Heart left ventricle (tissue), 16 donors: ENCODE results near the gene CCDC136. TPM values are rescaled to one million over a fixed set of nuclear protein-coding genes. Genes with fewer than 3 reads are reported as not detected.

Experiments
- ATAC-seq, 4 donors: fragments of 200-7000 bp; cut with Tn5 transposase; one replicate each; pipeline ENCODE4 v1.9.1; 2020 to 2022; ENCODE audit warnings: moderate library complexity in 4 of 4, mild to moderate bottlenecking in 3 of 4, moderate number of reproducible peaks in 1 of 4
- DNase-seq, 5 donors: peaks; one replicate each; pipeline ENCODE4 v3.0.0-alpha.2; 2020
- H3K27ac ChIP-seq, 12 donors: fragments of 200-600 bp; sonication (generic) in 4 of 12; one replicate each; pipeline versions ENCODE4 v1.5.0 to v1.8.0; 2016 to 2022; ENCODE audit warnings: mild to moderate bottlenecking in 2 of 12
- H3K27me3 ChIP-seq, 9 donors: fragments of 200-600 bp; sonication (generic) in 2 of 9; one replicate each; pipeline versions ENCODE4 v1.5.1 to v1.8.0; 2016 to 2022; ENCODE audit warnings: mild to moderate bottlenecking in 3 of 9
- H3K36me3 ChIP-seq, 9 donors: fragments of 200-600 bp; sonication (generic) in 2 of 9; one replicate each; pipeline versions ENCODE4 v1.5.0 to v1.8.0; 2018 to 2022; ENCODE audit warnings: mild to moderate bottlenecking in 2 of 9
- H3K4me1 ChIP-seq, 12 donors: fragments of 200-600 bp; sonication (generic) in 4 of 12; one replicate each; pipeline versions ENCODE4 v1.5.0 to v1.8.0; 2016 to 2022; ENCODE audit warnings: mild to moderate bottlenecking in 3 of 12
- H3K4me3 ChIP-seq, 12 donors: fragments of 200-600 bp; sonication (generic) in 4 of 12; one replicate each; pipeline versions ENCODE4 v1.5.0 to v1.8.0; 2017 to 2022; ENCODE audit warnings: mild to moderate bottlenecking in 9 of 12, moderate library complexity in 4 of 12
- H3K9me3 ChIP-seq, 12 donors: fragments of 200-600 bp; sonication (generic) in 4 of 12; one replicate each; pipeline versions ENCODE4 v1.5.0 to v1.8.0; 2016 to 2022; ENCODE audit warnings: mild to moderate bottlenecking in 1 of 12
- CTCF ChIP-seq, 12 donors: fragments of 200-600 bp; sonication (generic) in 4 of 12; IDR thresholded peaks; one replicate each; pipeline versions ENCODE4 v1.5.0 to v1.8.0; 2018 to 2022; ENCODE audit warnings: antibody characterized with exemption in 12 of 12, mild to moderate bottlenecking in 5 of 12
- POLR2A ChIP-seq, 2 donors: fragments of 450-650 bp; IDR thresholded peaks; one replicate each; pipeline ENCODE4 v1.6.1; 2017; ENCODE audit warnings: antibody characterized with exemption in 2 of 2, mild to moderate bottlenecking in 2 of 2, moderate library complexity in 2 of 2
- WGBS, 4 donors: extraction: QIAGEN DNeasy Blood & Tissue Kit in 2 of 4; methylation state at CpG; one replicate each; pipeline versions ENCODE4 v1.1.5 to v1.1.7; 2013 to 2018; 5-methylcytosine and 5-hydroxymethylcytosine counted together
- intact Hi-C, 10 donors: fragments of 100-400 bp; cut with DNase I; formaldehyde crosslinking; loops; one replicate each; pipeline versions ENCODE4 v1.11.1 to v1.14.2; 2022
- polyA plus RNA-seq, 2 donors: library from polyadenylated mRNA; stranded (reverse); fragments of 200-250 nt; gene quantifications; one replicate each; pipeline ENCODE4 v1.2.3, GENCODE V29; 2013
- total RNA-seq, 9 donors: library from RNA; depleted of rRNA in 2 of 9; stranded (reverse); fragments of >200 nt in 2 of 9; fragmentation: NEBNext Ultra II Directional in 3 of 9; extraction: Animal tissue kit (Norgen Biotek cat#: 25700) in 3 of 9; gene quantifications; one replicate each; pipeline versions ENCODE4 v1.1.0 to v1.2.4, GENCODE V29; 2016 to 2023
- donor health status: ischemic (EF 13 %, LVEDD 7.1; RV severe dilation, severe dysfunction).
- donor health status: healthy with polysubstance abuse.
- donor health status: DM: no; HTN: yes; CAD: no.
- donor health status: DM: no; HTN: no; CAD: no.
- donor health status: ischemic (EF 25% LVEDD 6.9; RV normal size, moderate dysfunction).
- donor health status: ischemic (EF 25% LVEDD 5.7; RV mildly dilated, moderate dysfunction).
- donor health status: healthy.
- donor health status: DM: yes; HTN: yes; CAD: no.
- donor health status: ischemic (EF 35%, LVEDD 5.7; RV mildly dilated, moderate dysfunction).
- donor health status: nonischemic (EF 11% LVEDD 7.7; RV severe dilation, severe dysfunction).
- donor health status: DM: yes; HTN: yes; CAD: no.
- donor health status: PGD.
- donor health status: ischemic (EF 29% LVEDD 5.4; RV normal size, mild dysfunction).
- donor health status: nonischemic (EF 23%, LVEDD 6.1; RV moderate dilation, normal function).

CCDC136 gene
- total and polyA plus RNA-seq, 11 donors, result 6.4 to 22.8 (median 10.4) TPM

GRCh38 chr7:128863433-128863989, 71.7 kb downstream of the CCDC136 start:
- no peaks in the 10 kb centered on the region for H3K27me3 ChIP-seq
- peak overlapping the region; percentile 39 to 91 (median 82) for H3K4me3 ChIP-seq
- WGBS, 4 donors, result 1 to 4% (median 2%) methylated on average over 6 of the region's 6 CpGs
- H3K36me3 ChIP-seq, result peaks cover 0 to 21% (median 17%) of the 10 kb centered on the region in 9 donors
- peak overlapping the region in 10 of 12 donors; percentile 47 to 87 (median 74) for H3K27ac ChIP-seq
- intact Hi-C loops, result loop anchor here in 5 of 10 donors (2.0 to 10.0 kb wide), 6 partner anchors 31 to 126 kb away; partner anchors contain the start of genes CALU (in 2 of the 5) and CCDC136 (in 2 of the 5)
- no peak for TF ChIP-seq POLR2A (IDR thresholded peaks at IDR 0.05)
- peak in 8 of 12 donors; percentile 6 to 47 (median 30) for TF ChIP-seq CTCF (IDR thresholded peaks at IDR 0.05)
- no peak for DNase-seq
- ATAC-seq, result peak in 1 of 4 donors; percentile 10
- peaks cover 5 to 58% (median 43%) of the 10 kb centered on the region in 12 donors for H3K4me1 ChIP-seq
- H3K9me3 ChIP-seq, result no peaks in the 10 kb centered on the region

GRCh38 chr7:128865303-128865702, 73.5 kb downstream of the CCDC136 start:
- no peak for ATAC-seq
- Histone ChIP-seq H3K4me3 (no peak overlapping the region), H3K27me3 (peaks cover 0 to 14% (median 0%) of the 10 kb centered on the region in 9 donors), H3K4me1 (peaks cover 2 to 53% (median 33%) of the 10 kb centered on the region in 12 donors), H3K36me3 (peaks cover 0 to 18% (median 12%) of the 10 kb centered on the region in 9 donors), H3K9me3 (no peaks in the 10 kb centered on the region), H3K27ac (no peak overlapping the region)
- 91 to 97% (median 95%) methylated on average over 12 of the region's 12 CpGs for WGBS, 4 donors
- intact Hi-C loops, result loop anchor here in 6 of 10 donors (5.0 to 10.0 kb wide), 6 partner anchors 33 to 203 kb away; partner anchors contain the start of genes CCDC136 (in 2 of the 6) and FLNC (in 1 of the 6)
- no peak for DNase-seq
- TF ChIP-seq CTCF (IDR thresholded peaks at IDR 0.05), result no peak

GRCh38 chr7:128865996-128866877, 74.5 kb downstream of the CCDC136 start:
- 90 to 95% (median 94%) methylated on average over 16 to 27 of the region's 27 CpGs for WGBS, 4 donors
- Histone ChIP-seq H3K27ac (no peak overlapping the region), H3K27me3 (peaks cover 0 to 16% (median 0%) of the 10 kb centered on the region in 9 donors), H3K36me3 (peaks cover 0 to 18% (median 12%) of the 10 kb centered on the region in 9 donors), H3K4me3 (no peak overlapping the region), H3K9me3 (no peaks in the 10 kb centered on the region), H3K4me1 (peaks cover 2 to 44% (median 25%) of the 10 kb centered on the region in 12 donors)
- ATAC-seq (no peak), DNase-seq (no peak)
- TF ChIP-seq POLR2A (IDR thresholded peaks at IDR 0.05), result no peak
- TF ChIP-seq CTCF (IDR thresholded peaks at IDR 0.05), result no peak
- intact Hi-C loops, result loop anchor here in 6 of 10 donors (5.0 to 10.0 kb wide), 6 partner anchors 34 to 204 kb away; partner anchors contain the start of genes CCDC136 (in 2 of the 6) and FLNC (in 1 of the 6)
